Astrocyte (in vitro differentiated cells and primary cell): Measurements from ENCODE around the gene BRF1.

Experiments
- CTCF ChIP-seq: IDR thresholded peaks from 2 replicates; pipeline ENCODE4 v1.5.1; 2011; ENCODE audit warnings: low read depth, mild to moderate bottlenecking, inconsistent platforms, low read length, moderate library complexity; ENCODE audit not compliant: insufficient read depth
- EZH2 ChIP-seq: IDR thresholded peaks from 2 replicates; pipeline ENCODE4 v1.6.1; 2012; ENCODE audit warnings: mild to moderate bottlenecking, low read length, inconsistent platforms; ENCODE audit not compliant: insufficient read depth

GRCh38 chr14:105348945-105349699, 48.3 kb upstream of the BRF1 start:
- no peak for TF ChIP-seq CTCF
- no peak for TF ChIP-seq EZH2
